ENCODE measurements around the gene DNMT3A.
A peak's percentile ranks its signal among the peaks of the same experiment; 100 is the strongest.
"Not testable (repeated sequence)": the region's sequence is repeated elsewhere in the genome, so short reads cannot be mapped to it uniquely, and the experiment has no call there.

The DNMT3A gene

GRCh38 chr2:25283921-25284320, 57.8 kb downstream of the DNMT3A start:
- DNase-seq (ENCODE audit: low spot score) = no peak

- no peak for DNase-seq (ENCODE audit: low spot score)
These were observed 59.8 kb downstream of the DNMT3A start for GRCh38 chr2:25281941-25282340.

DNA sequence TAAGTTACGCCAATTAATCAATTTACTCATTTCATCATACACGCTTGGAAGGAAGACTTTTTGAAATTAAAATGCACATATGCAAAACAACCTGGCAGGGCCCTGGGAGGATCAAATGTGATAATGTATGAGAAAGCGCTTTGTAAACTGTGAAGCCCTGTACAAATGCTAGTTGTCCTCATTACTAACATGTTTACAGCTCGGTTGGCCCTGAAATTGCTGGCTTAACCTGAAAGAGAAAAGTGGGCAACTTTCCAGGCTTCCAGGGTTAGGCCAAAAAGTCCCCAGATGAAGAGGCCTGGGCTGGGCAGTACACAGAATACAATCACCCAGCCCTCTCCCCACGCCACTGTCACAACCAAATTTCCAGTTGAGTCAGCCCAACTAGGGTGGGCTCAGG, 60.2 kb downstream of the DNMT3A start:
- DNase-seq (ENCODE audit: low spot score) = no peak

GRCh38 chr2:25280051-25280687, 61.6 kb downstream of the DNMT3A start:
- no peak for DNase-seq (ENCODE audit: low spot score)

GRCh38 chr2:25279091-25279651, 62.6 kb downstream of the DNMT3A start:
- DNase-seq (ENCODE audit: low spot score) = peak; percentile 44

GRCh38 chr2:25276569-25277465, 64.9 kb downstream of the DNMT3A start:
- peak; percentile 43 for DNase-seq (ENCODE audit: low spot score)

GRCh38 chr2:25275575-25275965, 66.2 kb downstream of the DNMT3A start:
- no peak for DNase-seq (ENCODE audit: low spot score)

- no peak for DNase-seq (ENCODE audit: low spot score)
These were observed 66.7 kb downstream of the DNMT3A start for GRCh38 chr2:25274868-25275574.

DNA sequence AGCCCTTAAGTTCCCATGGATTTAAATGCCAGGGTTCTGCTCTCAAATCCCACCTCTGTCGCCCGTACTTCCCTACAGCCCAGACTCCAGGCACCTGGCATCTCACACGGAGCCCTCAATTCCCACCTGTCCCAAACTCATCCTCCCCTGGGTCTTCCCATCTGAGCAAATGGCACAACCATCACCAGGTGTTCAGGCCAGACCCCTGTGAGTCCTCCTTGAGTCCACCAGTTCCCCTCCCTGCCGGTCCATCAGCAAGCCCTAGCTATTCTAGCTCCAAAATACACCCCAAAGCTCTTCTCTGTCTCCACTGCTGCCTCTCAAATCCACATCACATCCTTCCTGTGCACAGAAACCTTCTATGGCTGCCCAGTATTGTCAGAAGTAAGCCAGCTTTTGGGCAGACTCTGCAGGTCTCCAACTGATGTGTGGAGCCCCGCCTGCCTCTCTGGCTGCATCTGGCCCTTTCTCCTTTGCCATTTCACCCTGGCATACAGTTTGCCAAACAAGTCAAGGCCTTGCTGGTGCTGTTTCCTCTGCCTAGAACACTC, 67.7 kb downstream of the DNMT3A start:
- DNase-seq (ENCODE audit: low spot score) = no peak

DNA sequence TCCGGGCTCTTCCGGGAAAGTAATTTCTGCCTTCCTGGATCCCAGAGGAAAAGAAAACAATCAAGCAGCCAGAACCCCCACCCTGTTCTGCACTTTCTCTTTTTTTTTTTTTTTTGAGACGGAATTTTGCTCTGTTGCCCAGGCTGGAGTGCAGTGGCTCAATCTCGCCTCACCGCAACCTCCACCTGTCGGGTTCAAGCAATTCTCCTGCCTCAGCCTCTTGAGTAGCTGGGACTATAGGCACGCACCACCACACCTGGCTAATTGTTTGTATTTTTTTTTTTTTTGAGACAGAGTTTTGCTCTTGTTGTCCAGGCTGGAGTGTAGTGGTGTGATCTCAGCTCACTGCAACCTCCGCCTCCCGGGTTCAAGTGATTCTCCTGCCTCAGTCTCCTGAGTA, 69.0 kb downstream of the DNMT3A start:
- DNase-seq (ENCODE audit: low spot score) = not testable (repeated sequence)

GRCh38 chr2:25270061-25270460, 71.7 kb downstream of the DNMT3A start:
- DNase-seq (ENCODE audit: low spot score) = no peak

GRCh38 chr2:25269233-25269632, 72.5 kb downstream of the DNMT3A start:
- DNase-seq (ENCODE audit: low spot score) = no peak

- no peak for DNase-seq (ENCODE audit: low spot score)
These were observed 73.6 kb downstream of the DNMT3A start for GRCh38 chr2:25268139-25268538.

DNA sequence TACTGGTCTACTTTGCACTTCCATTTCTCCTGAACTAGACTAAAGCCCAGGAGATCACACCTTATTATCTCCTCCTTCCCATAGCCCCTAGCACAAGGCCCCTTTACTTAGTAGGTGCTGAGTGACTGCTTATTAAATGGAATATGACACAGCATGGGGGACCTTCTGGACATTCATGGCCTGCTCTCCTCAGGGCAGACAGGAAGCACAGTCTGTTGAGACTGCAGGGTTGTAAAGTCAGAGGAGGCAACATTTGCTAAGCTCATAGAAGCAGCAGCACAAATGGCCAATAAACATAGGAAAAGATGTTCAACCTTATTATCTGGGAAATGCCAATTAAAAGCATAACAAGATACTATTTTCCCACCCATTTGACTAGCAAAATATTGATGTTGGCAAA, 75.3 kb downstream of the DNMT3A start:
- DNase-seq (ENCODE audit: low spot score) = no peak

DNA sequence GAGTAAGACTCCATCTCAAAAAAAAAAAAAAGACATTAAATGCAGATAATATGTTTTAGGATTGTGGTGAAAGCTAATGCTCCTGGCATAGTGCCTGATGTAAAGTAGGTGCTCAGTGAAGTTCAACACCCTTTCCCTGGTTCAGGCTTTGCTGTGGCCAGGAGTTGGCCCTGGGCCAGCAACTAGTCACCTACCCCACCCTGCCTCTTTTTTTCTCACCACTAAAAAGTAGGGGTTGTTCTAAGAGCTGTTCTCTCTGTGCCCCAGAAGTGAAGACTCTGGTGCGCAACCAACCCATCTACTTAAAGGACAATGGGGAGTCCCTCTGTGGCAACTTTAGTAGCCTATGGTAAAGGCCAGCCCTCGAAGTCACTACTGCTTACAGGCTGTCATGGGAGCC, 75.9 kb downstream of the DNMT3A start:
- no peak for DNase-seq (ENCODE audit: low spot score)

GRCh38 chr2:25265001-25265400, 76.7 kb downstream of the DNMT3A start:
- DNase-seq (ENCODE audit: low spot score) = no peak

DNA sequence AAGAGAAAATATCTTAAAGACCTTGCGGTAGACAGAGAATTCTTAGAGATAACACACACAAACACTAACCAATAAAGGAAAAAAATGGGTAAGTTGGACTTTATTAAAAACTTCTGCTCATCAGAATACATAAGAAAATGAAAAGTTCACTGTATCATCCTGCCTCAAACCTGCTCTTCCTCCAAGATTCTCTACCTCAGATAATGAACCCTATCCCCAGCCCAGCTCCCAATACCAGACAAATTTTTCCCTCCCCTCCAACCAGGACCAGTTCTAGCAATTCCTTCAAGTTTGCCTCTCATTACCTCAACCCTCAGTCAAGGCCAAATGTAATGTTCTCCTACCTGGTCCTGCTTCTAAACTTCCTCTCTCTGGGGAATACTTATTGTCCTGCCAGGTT, 79.4 kb downstream of the DNMT3A start:
- DNase-seq (ENCODE audit: low spot score) = no peak

DNA sequence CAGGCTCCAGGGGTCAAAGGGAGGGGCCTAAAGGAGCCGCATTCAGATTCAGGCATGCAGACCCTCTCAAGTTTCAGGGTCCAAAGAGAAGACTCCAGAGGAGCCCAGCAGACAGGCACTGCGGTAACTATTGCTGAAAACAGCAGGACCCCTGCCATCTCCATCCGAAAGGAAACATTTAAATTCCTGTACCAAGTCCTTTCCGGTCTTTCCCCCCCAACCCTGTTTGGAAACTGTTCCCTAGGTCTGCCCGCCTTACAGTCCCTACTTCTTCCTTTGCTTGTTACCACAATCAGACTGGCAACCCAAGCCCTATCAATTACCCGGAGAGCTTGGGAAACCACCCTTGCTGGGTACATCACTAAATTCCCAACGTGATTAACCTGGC, 82.0 kb downstream of the DNMT3A start:
- no peak for DNase-seq (ENCODE audit: low spot score)

DNA sequence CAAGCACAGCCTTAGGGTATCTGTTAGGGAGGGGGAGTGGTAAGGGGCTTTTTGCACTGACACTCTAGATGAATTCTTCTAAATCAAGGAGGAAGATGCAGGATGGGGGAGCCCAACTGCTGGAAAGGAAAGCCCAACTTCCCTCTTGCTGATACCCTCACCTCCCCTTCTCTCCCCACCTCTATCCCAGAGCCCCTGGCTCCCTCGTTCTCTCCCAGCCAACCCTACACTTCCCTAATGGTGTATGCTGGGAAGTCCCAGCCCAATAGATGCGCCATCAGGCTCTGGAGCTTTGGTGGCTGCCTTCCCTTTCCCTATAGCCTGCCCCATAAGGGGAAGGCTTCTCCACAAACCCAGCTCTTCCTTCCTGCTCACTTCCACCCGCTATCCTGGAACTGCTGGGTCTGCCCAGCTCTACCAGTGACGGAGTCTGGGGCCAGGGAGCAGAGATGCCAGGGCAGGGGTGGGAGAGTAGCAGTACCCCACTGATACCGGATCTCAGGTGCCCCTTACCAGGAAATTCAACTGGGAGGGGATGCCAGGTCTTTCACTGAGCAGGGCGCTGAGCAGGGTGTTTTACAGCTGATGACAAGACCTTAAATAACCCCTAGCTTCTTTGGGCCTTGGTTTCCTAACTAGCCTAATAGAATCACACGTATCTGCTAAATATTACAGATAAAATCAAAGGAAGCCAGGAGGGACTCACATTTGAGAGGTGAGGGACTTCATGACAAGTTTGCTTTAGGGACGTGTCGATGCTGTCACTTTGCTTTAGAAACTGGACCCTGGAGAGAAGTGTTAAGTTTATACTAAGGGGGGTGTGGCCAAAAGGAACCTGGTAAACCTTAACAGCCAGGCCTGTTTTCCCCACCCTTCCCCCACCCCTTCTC, 82.6 kb downstream of the DNMT3A start:
- no peak for DNase-seq (ENCODE audit: low spot score)

- DNase-seq (ENCODE audit: low spot score) = no peak
These were observed 83.5 kb downstream of the DNMT3A start for GRCh38 chr2:25257931-25258846.
